Measurements from ENCODE around the gene TMTC4. TPM values are rescaled to one million over a fixed set of nuclear protein-coding genes. Genes with fewer than 3 reads are reported as not detected.

The TMTC4 gene
- polyA plus RNA-seq, 2 of the 4 experiments (the other 2 are of a cell fraction), result 15.6 to 17.5 TPM

- ChIA-PET POLR2A (no interaction called here), CTCF (no interaction called here)
- H3K27ac ChIP-seq, result no peak overlapping the region
- no peak overlapping the region for H3K4me2 ChIP-seq
- 0 out of 3 replicates have a peak, but pooled peaks cover 4% of the 10 kb centered on the region for H3K4me1 ChIP-seq
- FAIRE-seq (no peak), ATAC-seq (no peak), DNase-seq (ENCODE audit: low read depth in 1 of 2, low spot score in 1 of 2) (no peak)
- no peak for TF ChIP-seq FOXS1 (CRISPR knock-in tag; IDR thresholded peaks at IDR 0.05)
- no peak for TF ChIP-seq EP300 (IDR thresholded peaks at IDR 0.05)
- TF ChIP-seq GATA3 (IDR thresholded peaks at IDR 0.05; ENCODE audit: borderline replicate concordance), result no peak
- no peak for TF ChIP-seq ZC3H11A (IDR thresholded peaks at IDR 0.05)
- no peak for TF ChIP-seq CBX2 (IDR thresholded peaks at IDR 0.05; ENCODE audit: borderline replicate concordance, low read depth)
- no peak for TF ChIP-seq FOSB (CRISPR knock-in tag; IDR thresholded peaks at IDR 0.05)
- TF ChIP-seq CEBPB (IDR thresholded peaks at IDR 0.05), result no peak
- no peak for TF ChIP-seq CHD2 (IDR thresholded peaks at IDR 0.05; ENCODE audit: low read length, partially characterized antibody)
- no peak for TF ChIP-seq RARB (CRISPR knock-in tag; IDR thresholded peaks at IDR 0.05)
- peaks cover 5% of the 10 kb centered on the region; the same call in 1 of the 3 replicates for H3K9me3 ChIP-seq
- H3K4me3 ChIP-seq, result no peak overlapping the region
- 90% methylated on average over 5 of the region's 5 CpGs for WGBS (ENCODE audit: missing lambda C conversion rate)
Measured at GRCh38 chr13:100584896-100585295, 89.7 kb downstream of the TMTC4 start.

- FAIRE-seq, result no peak
- TF ChIP-seq HMGXB4 (CRISPR knock-in tag; IDR thresholded peaks at IDR 0.05; ENCODE audit: borderline replicate concordance), result no peak
- TF ChIP-seq PHF8 (IDR thresholded peaks at IDR 0.05; ENCODE audit: borderline replicate concordance, low read depth), result no peak
- no peak for TF ChIP-seq ZNF302 (CRISPR knock-in tag; IDR thresholded peaks at IDR 0.05)
- no peak for TF ChIP-seq ZSCAN20 (CRISPR knock-in tag; IDR thresholded peaks at IDR 0.05)
- no peak for TF ChIP-seq KDM1A (IDR thresholded peaks at IDR 0.05; ENCODE audit: low read depth)
- no peak for TF ChIP-seq HOXB13 (CRISPR knock-in tag; IDR thresholded peaks at IDR 0.05; ENCODE audit: low read depth)
- TF ChIP-seq MAZ (IDR thresholded peaks at IDR 0.05; ENCODE audit: borderline replicate concordance, low read depth, low read length), result no peak
- TF ChIP-seq NR3C1 (IDR thresholded peaks at IDR 0.05), result no peak
- TF ChIP-seq ZFP36 (IDR thresholded peaks at IDR 0.05; ENCODE audit: borderline replicate concordance, partially characterized antibody), result no peak
- no peak for TF ChIP-seq HEYL (CRISPR knock-in tag; IDR thresholded peaks at IDR 0.05)
- H3K9me3 ChIP-seq, result peaks cover 5% of the 10 kb centered on the region; the same call in 1 of the 3 replicates
- no peak for DNase-seq (ENCODE audit: low read depth in 1 of 2, low spot score in 1 of 2)
- ChIA-PET CTCF (interaction anchor here (1.6 kb wide), 1 partner anchor 8 kb away, joined by 5 read pairs; no protein-coding TSS in a partner anchor), POLR2A (no interaction called here)
- no peaks in the 10 kb centered on the region for H3K4me1 ChIP-seq
- no peak overlapping the region for H3K4me3 ChIP-seq
- WGBS (ENCODE audit: missing lambda C conversion rate), result 80% methylated on average over 2 of the region's 2 CpGs
- no peak for ATAC-seq
- no peak overlapping the region for H3K4me2 ChIP-seq
- H3K27ac ChIP-seq, result no peak overlapping the region
Measured at GRCh38 chr13:100581504-100581903, 93.1 kb downstream of the TMTC4 start.

- H3K27ac ChIP-seq, result no peak overlapping the region
- TF ChIP-seq HOXA7 (CRISPR knock-in tag; IDR thresholded peaks at IDR 0.05), result no peak
- TF ChIP-seq NFE2L2 (conservative IDR thresholded peaks at IDR 0.05; ENCODE audit: low read length), result no peak
- TF ChIP-seq MYC (IDR thresholded peaks at IDR 0.05; ENCODE audit: borderline replicate concordance, low read length), result no peak
- no peak for TF ChIP-seq EP300 (IDR thresholded peaks at IDR 0.05)
- TF ChIP-seq HDAC2 (IDR thresholded peaks at IDR 0.05), result no peak
- TF ChIP-seq TFCP2L1 (CRISPR knock-in tag; IDR thresholded peaks at IDR 0.05), result no peak
- no peak for TF ChIP-seq SREBF2 (IDR thresholded peaks at IDR 0.05)
- TF ChIP-seq NPAS2 (CRISPR knock-in tag; IDR thresholded peaks at IDR 0.05; ENCODE audit: borderline replicate concordance), result no peak
- TF ChIP-seq REST (IDR thresholded peaks at IDR 0.05), result no peak
- TF ChIP-seq MAX (IDR thresholded peaks at IDR 0.05), result no peak
- TF ChIP-seq ZC3H11A (IDR thresholded peaks at IDR 0.05), result no peak
- TF ChIP-seq ATOH8 (CRISPR knock-in tag; IDR thresholded peaks at IDR 0.05; ENCODE audit: low read depth), result no peak
- TF ChIP-seq JUNB (IDR thresholded peaks at IDR 0.05), result no peak
- TF ChIP-seq MAFK (IDR thresholded peaks at IDR 0.05; ENCODE audit: partially characterized antibody), result no peak
- no peak for TF ChIP-seq ZFP36 (IDR thresholded peaks at IDR 0.05; ENCODE audit: borderline replicate concordance, partially characterized antibody)
- no peak for TF ChIP-seq TP53 (CRISPR knock-in tag; IDR thresholded peaks at IDR 0.05)
- ChIA-PET CTCF (interaction anchor here (1.0 kb wide), 1 partner anchor 8 kb away, joined by 4 read pairs; the partner anchor contains the start of gene GGACT), POLR2A (no interaction called here)
- FAIRE-seq, result no peak
- no peak for DNase-seq (ENCODE audit: low read depth in 1 of 2, low spot score in 1 of 2)
- whole genome bisulfite sequencing (ENCODE audit: missing lambda C conversion rate), result 73% methylated on average over 4 of the region's 4 CpGs
- H3K4me2 ChIP-seq, result no peak overlapping the region
- no peak for ATAC-seq
- H3K4me1 ChIP-seq, result no peaks in the 10 kb centered on the region
- H3K4me3 ChIP-seq, result no peak overlapping the region
- peaks cover 5% of the 10 kb centered on the region; the same call in 1 of the 3 replicates for H3K9me3 ChIP-seq
Measured at GRCh38 chr13:100581030-100581429, 93.6 kb downstream of the TMTC4 start.
